ENCODE measurements around the gene GALNTL6.
"Not testable (repeated sequence)": the region's sequence is repeated elsewhere in the genome, so short reads cannot be mapped to it uniquely, and the experiment has no call there.

Gene GALNTL6

DNA sequence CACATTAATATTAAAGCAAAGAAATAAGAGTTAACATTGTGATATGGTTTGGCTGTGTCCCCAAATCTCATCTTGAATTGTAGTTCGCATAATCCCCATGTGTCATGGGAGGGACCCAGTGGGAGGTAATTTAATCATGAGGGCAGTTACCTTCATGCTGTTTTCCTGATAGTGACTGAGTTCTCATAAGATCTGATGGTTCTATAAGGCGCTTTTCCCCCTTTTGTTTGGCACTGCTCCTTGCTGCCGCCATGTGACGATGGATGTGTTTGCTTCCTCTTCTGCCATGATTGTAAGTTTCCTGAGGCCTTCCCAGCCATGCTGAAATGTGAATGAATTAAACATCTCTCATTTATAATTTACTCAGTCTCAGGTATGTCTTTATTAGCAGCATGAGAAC, 1201.6 kb downstream of the GALNTL6 start:
- Histone ChIP-seq H3K27me3 (ENCODE audit: control insufficient read depth in 1 of 2, insufficient read depth in 2 of 2, low read length in 2 of 2) (no peaks in the 10 kb centered on the region), H3K27ac (ENCODE audit: low read length) (no peak overlapping the region), H3K36me3 (ENCODE audit: control insufficient read depth in 2 of 2, insufficient read depth in 2 of 2, low read length in 2 of 2) (no peaks in the 10 kb centered on the region), H3K9me3 (ENCODE audit: control insufficient read depth in 2 of 2, low read length in 2 of 2) (no peaks in the 10 kb centered on the region), H3K4me1 (ENCODE audit: control insufficient read depth, insufficient read depth, low read length) (no peaks in the 10 kb centered on the region), H3K9ac (ENCODE audit: low read length in 2 of 2) (no peak overlapping the region), H3K4me3 (ENCODE audit: low read length in 2 of 2) (no peak overlapping the region)

DNA sequence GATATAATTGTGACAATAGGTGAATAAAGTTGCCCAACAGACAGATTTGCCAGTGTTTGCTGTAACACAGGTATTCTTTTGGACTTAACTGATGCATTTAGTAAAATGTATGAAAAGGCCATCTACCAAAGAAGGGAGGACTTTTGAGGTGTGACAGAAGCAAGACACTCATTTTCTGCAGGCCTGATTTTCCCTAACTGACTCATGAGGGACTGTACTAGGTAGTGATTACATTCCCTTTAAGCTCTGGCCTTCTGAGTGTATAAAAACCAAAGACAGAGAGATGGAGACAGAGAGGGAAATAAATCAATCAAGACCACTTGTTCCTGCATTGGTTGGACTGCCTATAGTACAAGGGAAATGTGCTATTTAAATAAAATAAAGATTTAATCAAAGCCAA, 1204.6 kb downstream of the GALNTL6 start:
- no peak overlapping the region for H3K9ac ChIP-seq (ENCODE audit: low read length in 2 of 2)
- H3K4me1 ChIP-seq (ENCODE audit: control insufficient read depth, insufficient read depth, low read length) = no peaks in the 10 kb centered on the region
- no peaks in the 10 kb centered on the region for H3K36me3 ChIP-seq (ENCODE audit: control insufficient read depth in 2 of 2, insufficient read depth in 2 of 2, low read length in 2 of 2)
- H3K4me3 ChIP-seq (ENCODE audit: low read length in 2 of 2) = no peak overlapping the region
- H3K27ac ChIP-seq (ENCODE audit: low read length) = no peak overlapping the region
- H3K9me3 ChIP-seq (ENCODE audit: control insufficient read depth in 2 of 2, low read length in 2 of 2) = no peaks in the 10 kb centered on the region
- no peaks in the 10 kb centered on the region for H3K27me3 ChIP-seq (ENCODE audit: control insufficient read depth in 1 of 2, insufficient read depth in 2 of 2, low read length in 2 of 2)

DNA sequence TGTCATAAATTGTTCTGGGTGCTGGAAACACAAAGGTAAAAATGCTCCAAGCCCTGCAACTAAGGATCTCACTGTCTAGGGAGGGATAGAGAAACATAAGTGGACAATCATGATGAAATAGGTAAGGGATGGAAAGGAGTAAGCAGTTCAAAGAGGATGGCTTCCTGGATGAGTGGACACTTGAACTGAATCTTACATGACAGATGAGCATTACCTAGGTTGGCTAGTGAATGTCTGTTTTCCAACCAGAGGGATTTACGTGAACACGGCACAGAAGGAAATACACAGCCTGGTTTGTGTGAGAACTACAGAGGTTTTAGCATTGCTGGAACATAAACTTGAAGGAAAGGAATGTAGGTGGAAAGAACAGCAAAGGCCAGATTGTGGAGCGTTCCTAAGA, 1205.2 kb downstream of the GALNTL6 start:
- H3K9ac ChIP-seq (ENCODE audit: low read length in 2 of 2) = no peak overlapping the region
- H3K27ac ChIP-seq (ENCODE audit: low read length) = no peak overlapping the region
- no peaks in the 10 kb centered on the region for H3K4me1 ChIP-seq (ENCODE audit: control insufficient read depth, insufficient read depth, low read length)
- H3K4me3 ChIP-seq (ENCODE audit: low read length in 2 of 2) = no peak overlapping the region
- H3K36me3 ChIP-seq (ENCODE audit: control insufficient read depth in 2 of 2, insufficient read depth in 2 of 2, low read length in 2 of 2) = no peaks in the 10 kb centered on the region
- no peaks in the 10 kb centered on the region for H3K9me3 ChIP-seq (ENCODE audit: control insufficient read depth in 2 of 2, low read length in 2 of 2)
- no peaks in the 10 kb centered on the region for H3K27me3 ChIP-seq (ENCODE audit: control insufficient read depth in 1 of 2, insufficient read depth in 2 of 2, low read length in 2 of 2)

DNA sequence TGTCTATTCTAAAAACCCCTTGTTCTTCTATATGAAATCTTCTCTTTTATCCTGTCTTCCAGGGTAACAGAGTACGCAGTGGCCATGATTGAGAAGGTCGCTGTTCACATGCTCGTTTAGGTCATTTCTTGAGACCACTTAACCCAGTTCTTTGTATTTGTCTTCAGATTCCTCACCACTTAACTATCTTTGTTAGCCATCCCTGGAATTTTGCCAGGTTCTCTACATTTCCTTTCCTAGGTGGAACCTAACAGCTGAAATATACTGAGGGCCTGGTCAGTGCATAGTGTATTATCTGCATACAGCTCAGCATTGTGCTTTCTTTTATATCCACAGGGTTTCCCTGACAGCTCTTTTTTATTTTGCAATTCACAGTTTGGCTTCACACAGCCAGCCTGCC, 1206.5 kb downstream of the GALNTL6 start:
- H3K4me3 ChIP-seq (ENCODE audit: low read length in 2 of 2) = no peak overlapping the region
- no peaks in the 10 kb centered on the region for H3K27me3 ChIP-seq (ENCODE audit: control insufficient read depth in 1 of 2, insufficient read depth in 2 of 2, low read length in 2 of 2)
- H3K4me1 ChIP-seq (ENCODE audit: control insufficient read depth, insufficient read depth, low read length) = no peaks in the 10 kb centered on the region
- no peaks in the 10 kb centered on the region for H3K36me3 ChIP-seq (ENCODE audit: control insufficient read depth in 2 of 2, insufficient read depth in 2 of 2, low read length in 2 of 2)
- no peak overlapping the region for H3K9ac ChIP-seq (ENCODE audit: low read length in 2 of 2)
- no peak overlapping the region for H3K27ac ChIP-seq (ENCODE audit: low read length)
- H3K9me3 ChIP-seq (ENCODE audit: control insufficient read depth in 2 of 2, low read length in 2 of 2) = no peaks in the 10 kb centered on the region

DNA sequence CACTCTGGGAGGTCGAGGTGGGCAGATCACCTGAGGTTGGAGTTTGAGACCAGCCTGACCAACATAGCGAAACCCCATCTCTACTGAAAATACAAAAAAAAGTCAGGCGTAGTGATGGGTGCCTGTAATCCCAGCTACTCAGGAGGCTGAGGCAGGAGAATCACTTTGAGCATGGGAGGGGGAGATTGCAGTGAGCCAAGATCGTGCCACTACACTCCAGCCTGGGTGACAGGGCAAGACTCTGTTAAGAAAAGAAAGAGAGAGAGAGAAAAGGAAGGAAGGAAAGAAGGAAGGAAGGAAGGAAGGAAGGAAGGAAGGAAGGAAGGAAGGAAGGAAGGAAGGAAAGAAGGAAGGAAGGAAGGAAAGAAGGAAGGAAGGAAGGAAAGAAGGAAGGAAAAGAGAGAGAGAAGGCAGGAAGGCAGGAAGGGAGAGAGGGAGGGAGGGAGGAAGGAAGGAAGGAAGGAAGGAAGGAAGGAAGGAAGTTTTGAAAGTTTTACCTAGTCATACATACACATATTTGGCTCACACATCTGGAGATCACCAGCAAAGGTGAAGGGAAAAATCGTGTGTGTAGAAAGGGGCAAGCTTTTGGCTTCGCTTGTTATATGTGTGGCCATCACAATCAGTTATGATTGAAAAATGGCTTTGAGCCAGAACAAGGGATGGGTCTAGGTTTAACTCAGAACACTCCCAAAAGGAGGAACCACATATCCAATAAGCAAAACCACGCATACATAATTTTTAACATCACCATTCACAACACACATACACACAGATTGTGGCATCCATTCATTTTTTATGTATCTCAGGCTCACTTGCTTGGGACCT, 1208.8 kb downstream of the GALNTL6 start:
- not testable (repeated sequence) for H3K27me3 ChIP-seq (ENCODE audit: control insufficient read depth in 1 of 2, insufficient read depth in 2 of 2, low read length in 2 of 2); H3K36me3 ChIP-seq (ENCODE audit: control insufficient read depth in 2 of 2, insufficient read depth in 2 of 2, low read length in 2 of 2); H3K4me3 ChIP-seq (ENCODE audit: low read length in 2 of 2); H3K9me3 ChIP-seq (ENCODE audit: control insufficient read depth in 2 of 2, low read length in 2 of 2); H3K27ac ChIP-seq (ENCODE audit: low read length); H3K4me1 ChIP-seq (ENCODE audit: control insufficient read depth, insufficient read depth, low read length); H3K9ac ChIP-seq (ENCODE audit: low read length in 2 of 2)

DNA sequence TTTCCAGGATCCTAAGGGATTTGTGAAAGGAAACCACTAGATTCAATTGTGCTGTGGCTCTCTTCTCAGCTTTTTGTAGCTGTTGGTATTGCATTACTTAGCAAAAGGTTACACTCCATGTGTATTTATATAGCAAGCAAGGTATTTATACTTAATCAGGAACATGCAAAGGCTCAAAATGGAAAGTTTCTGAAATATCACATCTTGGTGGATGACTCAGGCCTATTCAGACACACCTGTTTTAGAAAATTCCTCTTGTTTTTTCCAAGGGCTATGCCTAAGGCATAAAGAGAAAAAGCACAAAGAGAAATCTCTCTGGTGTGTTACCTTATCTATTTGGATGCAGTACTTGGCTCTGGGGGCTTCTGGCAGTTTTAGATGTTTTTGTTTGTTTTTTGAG, 1211.0 kb downstream of the GALNTL6 start:
- Histone ChIP-seq H3K27ac (ENCODE audit: low read length) (no peak overlapping the region), H3K9me3 (ENCODE audit: control insufficient read depth in 2 of 2, low read length in 2 of 2) (no peaks in the 10 kb centered on the region), H3K4me1 (ENCODE audit: control insufficient read depth, insufficient read depth, low read length) (no peaks in the 10 kb centered on the region), H3K36me3 (ENCODE audit: control insufficient read depth in 2 of 2, insufficient read depth in 2 of 2, low read length in 2 of 2) (no peaks in the 10 kb centered on the region), H3K27me3 (ENCODE audit: control insufficient read depth in 1 of 2, insufficient read depth in 2 of 2, low read length in 2 of 2) (no peaks in the 10 kb centered on the region), H3K9ac (ENCODE audit: low read length in 2 of 2) (no peak overlapping the region), H3K4me3 (ENCODE audit: low read length in 2 of 2) (no peak overlapping the region)

DNA sequence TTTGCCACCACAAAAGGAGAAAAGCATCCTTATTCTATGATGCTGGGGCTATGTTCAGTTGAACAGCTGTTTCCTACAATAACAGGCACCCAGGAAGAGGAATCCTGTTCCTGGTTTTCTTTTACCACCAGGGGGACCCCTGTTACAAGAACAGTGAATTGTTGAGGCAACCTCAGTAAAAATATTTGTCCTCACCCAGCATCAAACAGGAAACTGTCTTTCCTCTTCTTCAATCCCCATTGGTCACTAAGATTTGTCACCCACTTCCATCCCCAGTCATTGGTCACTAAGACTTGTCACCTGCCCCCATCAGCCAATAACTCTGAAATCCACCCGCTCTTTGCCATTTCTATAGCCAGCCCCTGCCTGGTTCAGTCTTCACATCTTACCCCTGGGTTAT, 1211.9 kb downstream of the GALNTL6 start:
- Histone ChIP-seq H3K36me3 (ENCODE audit: control insufficient read depth in 2 of 2, insufficient read depth in 2 of 2, low read length in 2 of 2) (no peaks in the 10 kb centered on the region), H3K9me3 (ENCODE audit: control insufficient read depth in 2 of 2, low read length in 2 of 2) (no peaks in the 10 kb centered on the region), H3K4me1 (ENCODE audit: control insufficient read depth, insufficient read depth, low read length) (no peaks in the 10 kb centered on the region), H3K9ac (ENCODE audit: low read length in 2 of 2) (no peak overlapping the region), H3K4me3 (ENCODE audit: low read length in 2 of 2) (no peak overlapping the region), H3K27me3 (ENCODE audit: control insufficient read depth in 1 of 2, insufficient read depth in 2 of 2, low read length in 2 of 2) (no peaks in the 10 kb centered on the region), H3K27ac (ENCODE audit: low read length) (no peak overlapping the region)

DNA sequence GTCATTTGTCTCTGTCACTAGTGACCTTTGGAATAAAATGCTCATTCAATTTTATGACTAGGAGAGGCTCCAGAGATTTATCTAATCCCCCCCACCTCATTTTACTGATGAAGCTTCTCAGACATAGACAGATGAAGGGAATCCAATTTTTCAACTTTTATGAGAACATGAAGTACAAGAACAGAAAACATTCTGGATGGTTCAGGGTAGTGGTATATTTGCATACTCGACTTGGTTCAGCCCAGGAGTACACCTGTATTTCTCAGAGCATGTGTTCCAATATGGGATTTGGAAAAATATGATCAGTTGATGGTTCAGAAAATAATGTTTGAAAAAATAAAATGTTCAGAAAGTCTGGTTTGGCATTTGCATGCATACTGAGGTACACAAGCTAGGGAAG, 1224.0 kb downstream of the GALNTL6 start:
- Histone ChIP-seq H3K27ac (ENCODE audit: low read length) (no peak overlapping the region), H3K4me3 (ENCODE audit: low read length in 2 of 2) (no peak overlapping the region), H3K27me3 (ENCODE audit: control insufficient read depth in 1 of 2, insufficient read depth in 2 of 2, low read length in 2 of 2) (no peaks in the 10 kb centered on the region), H3K9me3 (ENCODE audit: control insufficient read depth in 2 of 2, low read length in 2 of 2) (no peaks in the 10 kb centered on the region), H3K9ac (ENCODE audit: low read length in 2 of 2) (no peak overlapping the region), H3K36me3 (ENCODE audit: control insufficient read depth in 2 of 2, insufficient read depth in 2 of 2, low read length in 2 of 2) (no peaks in the 10 kb centered on the region), H3K4me1 (ENCODE audit: control insufficient read depth, insufficient read depth, low read length) (no peaks in the 10 kb centered on the region)

DNA sequence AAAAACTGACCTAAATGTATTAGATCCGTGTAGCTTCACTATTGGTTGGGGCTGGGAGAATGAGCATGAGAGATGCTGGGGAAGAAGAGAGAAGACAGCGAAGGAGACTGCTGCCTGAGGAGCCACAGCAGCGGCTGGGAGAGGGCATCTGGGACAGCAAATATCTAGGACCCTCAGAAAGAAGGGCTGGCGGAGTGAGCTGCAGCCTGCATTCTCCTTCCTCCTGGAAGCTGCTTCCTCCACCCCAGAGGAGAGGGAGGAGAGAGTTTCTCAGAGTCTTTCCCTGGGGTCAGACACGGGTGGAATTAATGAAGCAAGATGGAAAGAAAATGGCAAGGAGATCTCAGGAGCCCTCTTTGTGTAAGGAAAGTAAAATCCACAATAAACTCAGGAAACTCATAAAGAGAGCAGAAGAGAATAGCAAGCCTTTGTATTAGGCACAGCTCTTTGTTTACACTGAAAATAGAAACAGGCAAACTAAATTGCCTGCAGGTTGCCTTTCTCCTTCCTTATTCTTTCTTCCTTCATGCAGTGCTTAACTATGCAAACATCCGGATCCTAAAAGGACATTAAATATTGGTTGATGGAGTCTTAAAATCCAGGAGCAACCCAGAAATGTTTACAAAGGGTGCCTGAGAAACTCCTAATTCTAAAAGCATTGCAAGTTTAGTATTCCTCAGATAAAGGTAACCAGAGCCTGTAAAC, 1225.1 kb downstream of the GALNTL6 start:
- Histone ChIP-seq H3K4me1 (ENCODE audit: control insufficient read depth, insufficient read depth, low read length) (no peaks in the 10 kb centered on the region), H3K4me3 (ENCODE audit: low read length in 2 of 2) (no peak overlapping the region), H3K27me3 (ENCODE audit: control insufficient read depth in 1 of 2, insufficient read depth in 2 of 2, low read length in 2 of 2) (no peaks in the 10 kb centered on the region), H3K9me3 (ENCODE audit: control insufficient read depth in 2 of 2, low read length in 2 of 2) (no peaks in the 10 kb centered on the region), H3K36me3 (ENCODE audit: control insufficient read depth in 2 of 2, insufficient read depth in 2 of 2, low read length in 2 of 2) (no peaks in the 10 kb centered on the region), H3K27ac (ENCODE audit: low read length) (no peak overlapping the region), H3K9ac (ENCODE audit: low read length in 2 of 2) (no peak overlapping the region)

DNA sequence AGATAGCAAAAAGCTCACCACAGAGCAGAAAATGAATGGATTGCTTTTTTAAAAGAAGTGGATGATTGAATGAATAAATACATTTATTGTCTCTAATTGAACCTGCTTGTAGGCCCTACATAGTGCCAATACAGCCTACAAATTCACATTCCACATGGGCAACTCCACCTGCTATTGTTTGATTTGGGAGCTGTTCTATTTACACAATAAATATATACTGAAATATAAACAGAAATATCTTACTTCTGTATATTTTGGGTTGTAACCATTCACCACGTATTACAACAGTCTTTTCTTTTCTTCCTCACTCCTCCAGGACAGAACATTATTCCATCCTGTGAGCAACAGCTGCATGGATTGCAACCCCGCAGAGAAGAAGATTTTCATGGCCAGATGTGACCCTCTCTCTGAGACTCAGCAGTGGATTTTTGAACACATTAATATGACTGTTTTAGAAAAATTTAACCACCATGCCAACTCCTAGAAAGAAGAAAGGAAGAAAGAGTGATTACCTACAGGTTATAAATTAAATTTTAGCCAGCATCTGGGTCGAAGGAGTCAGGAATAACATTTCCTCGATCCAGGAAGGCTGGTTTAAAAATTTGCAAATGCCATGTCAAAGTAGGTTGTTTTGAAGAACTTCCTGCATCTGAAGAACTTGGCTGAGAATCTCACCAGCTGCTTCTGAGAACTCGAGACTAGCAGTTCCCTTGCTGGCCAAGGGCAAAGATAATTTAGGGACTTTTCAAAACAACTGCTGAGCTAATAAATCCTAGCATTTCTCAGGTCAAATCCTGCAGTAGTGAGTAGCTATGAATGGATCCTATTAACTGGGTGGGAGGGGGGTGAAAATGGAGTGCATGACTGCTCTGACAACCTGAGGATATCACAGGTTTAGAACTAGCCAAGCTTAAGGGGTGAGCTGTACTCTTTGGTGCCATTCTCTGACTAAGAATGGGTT, 1226.7 kb downstream of the GALNTL6 start:
- Histone ChIP-seq H3K9ac (ENCODE audit: low read length in 2 of 2) (no peak overlapping the region), H3K4me3 (ENCODE audit: low read length in 2 of 2) (peak overlapping the region in 1 of 2 donors; percentile 36), H3K36me3 (ENCODE audit: control insufficient read depth in 2 of 2, insufficient read depth in 2 of 2, low read length in 2 of 2) (no peaks in the 10 kb centered on the region), H3K9me3 (ENCODE audit: control insufficient read depth in 2 of 2, low read length in 2 of 2) (no peaks in the 10 kb centered on the region), H3K4me1 (ENCODE audit: control insufficient read depth, insufficient read depth, low read length) (no peaks in the 10 kb centered on the region), H3K27ac (ENCODE audit: low read length) (no peak overlapping the region), H3K27me3 (ENCODE audit: control insufficient read depth in 1 of 2, insufficient read depth in 2 of 2, low read length in 2 of 2) (no peaks in the 10 kb centered on the region)
